SH-SY5Y (cell line): Measurements from ENCODE around the gene PCED1A.

Experiments used
- GATA2 ChIP-seq: IDR thresholded peaks from 2 replicates; pipeline ENCODE4 v1.6.1; 2011; ENCODE audit warnings: mild to moderate bottlenecking, low read depth, low read length
- GATA3 ChIP-seq: IDR thresholded peaks from 2 replicates; pipeline ENCODE4 v1.6.1; 2011; ENCODE audit warnings: low read depth, mild to moderate bottlenecking, low read length, moderate library complexity

PCED1A gene

DNA sequence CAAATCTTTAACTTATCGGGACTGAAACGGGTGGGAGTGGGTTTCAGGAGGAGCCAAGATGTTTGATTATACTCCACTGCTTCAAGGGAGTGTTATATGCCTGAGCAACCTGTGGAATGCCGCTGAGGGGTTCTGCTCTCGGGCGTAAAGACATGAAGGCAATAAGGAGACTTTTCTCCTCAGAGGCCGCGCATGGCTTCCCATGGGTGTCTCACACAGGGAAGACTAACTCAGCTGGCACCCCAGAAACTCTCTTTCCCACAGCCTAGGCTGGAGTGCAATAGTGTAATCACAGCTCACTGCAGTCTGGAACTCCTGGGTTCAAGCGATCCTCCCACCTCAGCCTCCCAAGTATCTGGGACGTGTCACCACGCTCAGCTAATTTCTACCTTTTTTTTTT lies 30.8 kb downstream of the PCED1A start:
- TF ChIP-seq GATA3 (no peak), GATA2 (no peak)

DNA sequence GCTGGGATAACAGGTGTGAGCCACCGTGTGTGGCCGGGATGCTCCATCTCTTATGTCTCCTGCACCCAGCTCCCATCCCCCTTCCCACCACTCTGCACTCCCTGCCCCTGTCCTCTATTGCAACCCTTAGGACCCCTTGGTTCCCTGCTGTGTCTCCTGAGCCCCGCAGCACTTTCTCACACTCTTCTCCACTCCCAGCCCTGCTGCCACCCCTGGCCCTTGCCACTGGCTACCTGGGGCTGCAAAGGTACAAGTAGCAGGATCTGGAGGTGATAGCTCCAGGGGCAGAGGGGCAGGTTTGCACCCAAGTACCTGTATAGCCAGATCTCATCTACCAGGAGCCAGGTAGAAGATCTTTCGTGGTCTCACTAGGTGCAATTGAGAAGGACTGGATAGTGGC lies 33.4 kb downstream of the PCED1A start:
- TF ChIP-seq GATA3 (no peak), GATA2 (no peak)

GRCh38 chr20:2806351-2806701 lies 34.1 kb downstream of the PCED1A start:
- no peak for TF ChIP-seq GATA3
- no peak for TF ChIP-seq GATA2

GRCh38 chr20:2805689-2806350 lies 34.6 kb downstream of the PCED1A start:
- no peak for TF ChIP-seq GATA3
- TF ChIP-seq GATA2: no peak

DNA sequence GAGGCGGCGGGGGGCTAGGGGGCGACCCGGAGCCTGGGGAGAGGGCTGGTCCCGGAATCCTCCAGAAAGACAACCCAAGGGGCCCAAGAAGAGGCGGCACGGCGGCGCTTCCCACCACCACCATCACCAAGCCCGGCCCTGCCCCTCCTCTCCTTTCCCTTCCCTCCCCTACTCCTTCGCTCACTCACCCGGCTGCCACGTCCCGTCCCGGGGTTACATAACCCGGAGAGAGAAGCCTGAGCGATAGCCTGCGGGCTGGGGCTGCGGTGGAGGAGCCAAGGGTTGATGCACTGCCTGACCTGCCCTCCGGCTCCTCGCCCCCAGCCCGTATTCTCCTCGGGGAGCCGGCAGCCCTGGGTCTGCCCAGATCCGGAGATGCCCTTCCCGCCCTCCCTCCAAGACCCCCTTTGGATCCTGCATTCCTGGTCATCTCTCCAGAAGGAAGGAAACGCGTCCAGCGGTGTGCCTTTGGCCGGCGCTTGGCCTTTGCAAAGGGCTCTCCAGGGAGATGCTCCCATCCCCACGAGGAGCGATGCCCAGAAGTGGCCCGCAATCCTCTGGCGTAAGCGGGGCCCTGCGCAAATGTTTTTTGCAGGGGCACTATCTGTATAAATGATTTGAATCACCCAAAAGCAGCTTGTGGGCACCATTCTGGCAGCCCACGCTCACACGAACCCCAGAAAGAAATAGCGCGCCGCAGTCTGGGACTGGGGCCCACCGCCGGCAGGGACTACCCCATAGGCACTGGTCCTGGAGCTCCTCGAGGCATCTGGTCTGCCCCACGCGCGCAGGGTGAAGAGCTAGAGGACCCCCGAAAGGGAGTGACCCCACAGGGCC lies 35.4 kb downstream of the PCED1A start:
- TF ChIP-seq GATA2 (no peak), GATA3 (no peak)

- no peak for TF ChIP-seq GATA2
- TF ChIP-seq GATA3: no peak
Measured at GRCh38 chr20:2804041-2804828, 36.2 kb downstream of the PCED1A start.

DNA sequence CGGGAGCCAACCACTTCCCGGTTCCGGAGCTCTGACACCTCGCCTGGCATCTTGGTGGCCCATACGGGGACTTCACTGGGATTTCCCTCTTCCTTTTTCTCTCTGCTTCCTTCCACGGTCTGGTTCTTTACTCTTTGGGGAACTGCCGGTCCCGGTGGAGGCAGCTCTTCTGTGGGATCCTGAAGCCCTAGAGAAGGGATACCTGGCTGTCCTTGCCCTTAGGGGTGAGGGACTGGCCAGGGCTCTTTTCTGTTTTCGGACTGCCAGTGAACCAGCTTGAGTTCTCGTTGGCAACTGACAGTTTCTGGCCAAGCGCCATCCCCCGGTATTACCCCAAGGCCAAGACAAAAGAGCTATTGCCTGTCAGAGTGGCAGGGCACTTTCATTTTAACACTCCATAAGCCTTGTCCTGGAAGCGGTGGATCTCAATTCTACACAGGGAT lies 39.1 kb downstream of the PCED1A start:
- TF ChIP-seq GATA3: no peak
- TF ChIP-seq GATA2: no peak

DNA sequence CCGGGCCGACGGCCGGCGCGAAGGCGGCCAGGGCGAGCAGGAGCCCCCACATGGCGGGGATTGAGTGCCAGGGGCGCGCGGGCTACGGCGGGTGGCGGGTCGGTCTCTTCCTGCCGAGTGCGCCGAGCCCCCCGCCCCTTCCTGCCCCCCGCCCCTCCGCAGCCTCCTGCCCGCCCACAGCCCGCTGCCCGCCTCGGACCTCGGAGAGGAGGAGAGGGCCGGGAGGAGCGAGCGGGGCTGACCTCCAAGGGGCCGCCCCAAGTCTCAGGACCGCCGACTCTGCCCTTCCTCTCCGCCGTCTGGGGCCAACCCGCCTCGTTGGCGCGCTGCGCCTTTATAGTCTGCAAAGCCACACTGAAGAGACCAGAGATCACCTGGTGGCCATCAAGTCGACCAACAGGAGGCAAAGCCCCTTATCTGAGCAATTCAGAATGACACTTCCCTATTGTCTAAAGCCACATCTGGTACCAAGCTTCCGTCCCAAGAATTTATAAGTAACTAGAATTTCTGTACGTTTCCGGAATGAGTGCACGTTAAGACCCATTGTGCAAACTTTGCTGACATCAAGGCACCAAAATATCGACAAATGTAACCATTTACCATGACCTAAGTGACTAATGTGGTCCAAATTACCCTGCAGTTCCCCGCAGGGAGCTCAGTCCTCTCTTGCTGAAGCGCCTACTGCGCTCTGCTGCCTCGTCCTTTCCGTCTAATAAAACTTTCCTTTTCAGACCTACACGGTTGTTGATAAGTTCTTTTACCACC lies 39.8 kb downstream of the PCED1A start, which contains the start of gene CPXM1:
CPXM1 (minus strand) TSS at position 107 of the 765 bp plus-strand sequence; CDS start at position 52, 55 bp downstream.
- no peak for TF ChIP-seq GATA2
- TF ChIP-seq GATA3: no peak

DNA sequence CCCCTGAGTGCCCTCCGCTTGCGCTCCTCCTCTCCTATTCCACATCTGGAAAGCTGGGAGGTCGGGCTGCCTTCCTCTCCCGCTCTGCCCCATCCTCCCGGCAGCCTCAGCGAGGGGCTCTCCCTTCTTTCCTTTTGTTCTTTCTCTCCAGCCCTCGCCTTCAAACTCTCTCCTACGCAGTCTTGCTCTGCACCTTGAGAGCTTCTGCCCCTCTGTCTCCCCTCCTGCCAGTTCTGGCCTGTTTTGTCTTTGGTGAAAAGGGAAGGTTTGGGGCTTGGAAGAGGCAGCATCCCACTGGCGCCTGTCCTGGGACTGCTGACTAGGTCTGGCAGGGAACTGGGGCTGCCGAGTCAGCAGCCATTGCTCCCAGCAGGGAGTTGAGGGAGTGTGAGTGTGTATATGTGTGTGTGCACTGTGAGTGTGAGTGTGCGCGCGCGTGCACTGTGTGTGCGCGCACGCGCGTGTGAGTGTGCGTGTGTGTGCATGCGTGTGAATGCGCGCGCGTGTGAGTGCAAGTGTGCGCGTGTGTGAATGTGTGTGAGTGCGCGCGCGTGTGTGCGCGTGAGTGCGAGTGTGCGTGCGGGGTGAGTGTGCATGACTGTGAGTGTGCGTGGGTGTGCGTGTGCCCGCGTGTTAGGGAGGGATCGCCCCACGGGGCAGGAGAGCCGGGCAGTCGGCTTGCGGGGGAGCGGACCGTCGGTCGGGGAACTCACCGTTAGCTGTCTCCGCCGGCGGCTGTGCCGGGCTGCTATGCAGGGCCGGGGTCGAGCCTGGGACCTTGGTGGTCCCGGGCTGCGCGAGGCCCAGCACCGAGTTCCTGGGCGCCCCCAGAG lies 40.6 kb downstream of the PCED1A start:
- no peak for TF ChIP-seq GATA3
- TF ChIP-seq GATA2: no peak

GRCh38 chr20:2799271-2799670 lies 41.2 kb downstream of the PCED1A start:
- TF ChIP-seq GATA2 (no peak), GATA3 (no peak)

- TF ChIP-seq GATA3: no peak
- TF ChIP-seq GATA2: no peak
Measured at GRCh38 chr20:2798814-2799213, 41.6 kb downstream of the PCED1A start.

GRCh38 chr20:2798095-2798805 lies 42.2 kb downstream of the PCED1A start:
- TF ChIP-seq GATA2: no peak
- no peak for TF ChIP-seq GATA3
